22Rv1 (cell line): ENCODE data around the gene TACC2.

ENCODE experiments used
- ZFX ChIP-seq: fragments of 450-650 bp; IDR thresholded peaks from 2 replicates; pipeline ENCODE4 v1.6.1; 2017; ENCODE audit warnings: antibody characterized with exemption, borderline replicate concordance
- TF ChIP-seq, protein P1 (sequence below): fragments of 450-650 bp; IDR thresholded peaks from 2 replicates; pipeline ENCODE4 v1.5.1; 2017; ENCODE audit warnings: mild to moderate bottlenecking

GRCh38 chr10:122091722-122092121 lies 102.8 kb downstream of the TACC2 start:
- TF ChIP-seq, protein P1, sequence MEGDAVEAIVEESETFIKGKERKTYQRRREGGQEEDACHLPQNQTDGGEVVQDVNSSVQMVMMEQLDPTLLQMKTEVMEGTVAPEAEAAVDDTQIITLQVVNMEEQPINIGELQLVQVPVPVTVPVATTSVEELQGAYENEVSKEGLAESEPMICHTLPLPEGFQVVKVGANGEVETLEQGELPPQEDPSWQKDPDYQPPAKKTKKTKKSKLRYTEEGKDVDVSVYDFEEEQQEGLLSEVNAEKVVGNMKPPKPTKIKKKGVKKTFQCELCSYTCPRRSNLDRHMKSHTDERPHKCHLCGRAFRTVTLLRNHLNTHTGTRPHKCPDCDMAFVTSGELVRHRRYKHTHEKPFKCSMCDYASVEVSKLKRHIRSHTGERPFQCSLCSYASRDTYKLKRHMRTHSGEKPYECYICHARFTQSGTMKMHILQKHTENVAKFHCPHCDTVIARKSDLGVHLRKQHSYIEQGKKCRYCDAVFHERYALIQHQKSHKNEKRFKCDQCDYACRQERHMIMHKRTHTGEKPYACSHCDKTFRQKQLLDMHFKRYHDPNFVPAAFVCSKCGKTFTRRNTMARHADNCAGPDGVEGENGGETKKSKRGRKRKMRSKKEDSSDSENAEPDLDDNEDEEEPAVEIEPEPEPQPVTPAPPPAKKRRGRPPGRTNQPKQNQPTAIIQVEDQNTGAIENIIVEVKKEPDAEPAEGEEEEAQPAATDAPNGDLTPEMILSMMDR: no peak
- TF ChIP-seq ZFX: no peak
